ENCODE data around the gene PRPF19. TPM values are rescaled to one million over a fixed set of nuclear protein-coding genes. Genes with fewer than 3 reads are reported as not detected.

PRPF19 gene
- total and polyA plus RNA-seq, 2 of the 4 experiments (the other 2 are of a cell fraction), result 29.8 to 50.4 TPM

GRCh38 chr11:60950024-60950423 lies 43.6 kb upstream of the PRPF19 start:
- intact Hi-C loops (cut with micrococcal nuclease), result no loop called here

More at GRCh38 chr11:60950024-60950423, 43.6 kb upstream of the PRPF19 start:
- Histone ChIP-seq H3K9me3 (ENCODE audit: control insufficient read depth, insufficient read depth, low read length) (no peaks in the 10 kb centered on the region), H2BK15ac (ENCODE audit: low read depth, low read length) (no peak overlapping the region), H4K20me1 (ENCODE audit: insufficient read depth, low read length) (no peaks in the 10 kb centered on the region), H2AK5ac (ENCODE audit: low read depth, low read length) (no peak overlapping the region), H4K5ac (ENCODE audit: low read depth, low read length) (no peak overlapping the region), H3K4me3 (ENCODE audit: insufficient read depth, low read depth, low read length) (no peak overlapping the region), H2AFZ (replicated peaks; ENCODE audit: low read length, poor library complexity) (peak overlapping the region; percentile 13), H3K27me3 (ENCODE audit: control insufficient read depth, insufficient read depth, low read length) (no peaks in the 10 kb centered on the region), H2BK5ac (ENCODE audit: low read depth, low read length, poor library complexity, severe bottlenecking) (no peak overlapping the region), H3K4me2 (ENCODE audit: low read depth, low read length) (peak overlapping the region; percentile 45; the same call in 1 of the 2 replicates), H3K23ac (ENCODE audit: low read depth, low read length) (no peak overlapping the region), H3K18ac (ENCODE audit: low read depth, low read length) (no peak overlapping the region), H3K9ac (ENCODE audit: low read depth, low read length) (no peak overlapping the region), H3K4me1 (ENCODE audit: control insufficient read depth, insufficient read depth, low read length) (peaks cover 12% of the 10 kb centered on the region), H3K14ac (replicated peaks; ENCODE audit: low read depth, low read length) (no peak overlapping the region), H3K4ac (ENCODE audit: low read depth, low read length) (no peak overlapping the region), H3K27ac (ENCODE audit: insufficient read depth, low read length) (no peak overlapping the region), H2BK120ac (ENCODE audit: low read depth, low read length) (no peak overlapping the region), H4K8ac (ENCODE audit: low read depth in 2 of 2, low read length in 2 of 2) (no peak overlapping the region), H2BK20ac (ENCODE audit: low read depth, low read length) (no peak overlapping the region), H2AK9ac (replicated peaks; ENCODE audit: low read depth, low read length, poor library complexity) (no peak overlapping the region), H3K56ac (ENCODE audit: extremely low read depth, insufficient read depth, low read length) (no peak overlapping the region), H3K36me3 (ENCODE audit: control insufficient read depth, insufficient read depth, low read length) (peaks cover 5% of the 10 kb centered on the region), H4K91ac (ENCODE audit: insufficient read depth, low read depth, low read length) (no peak overlapping the region), H3K79me1 (ENCODE audit: low read depth in 1 of 2, low read length in 2 of 2) (no peaks in the 10 kb centered on the region; a peak in 1 of 4 replicates), H3K9me1 (ENCODE audit: insufficient read depth, low read length) (no peaks in the 10 kb centered on the region)
- in situ Hi-C loops (cut with MboI; ENCODE audit: low sequenced_read_pairs) (no loop called here), dilution Hi-C loops (cut with HindIII; ENCODE audit: low sequenced_read_pairs, unreplicated experiment) (no loop called here)
- no peak for ATAC-seq (ENCODE audit: low read depth)
- ChIA-PET CTCF (interaction anchor here (1.5 kb wide), 1 partner anchor 34 kb away, joined by 3 read pairs; no protein-coding TSS in a partner anchor), POLR2A (ENCODE audit: unreplicated experiment) (no interaction called here)
- WGBS, 2 experiments (ENCODE audit: extremely low coverage in 2 of 2, insufficient read length in 1 of 2), result 80% methylated on average over 1 of the region's 6 CpGs; no CpG with 5 or more reads in 1 of the 2 experiments
- TF ChIP-seq, protein P1, sequence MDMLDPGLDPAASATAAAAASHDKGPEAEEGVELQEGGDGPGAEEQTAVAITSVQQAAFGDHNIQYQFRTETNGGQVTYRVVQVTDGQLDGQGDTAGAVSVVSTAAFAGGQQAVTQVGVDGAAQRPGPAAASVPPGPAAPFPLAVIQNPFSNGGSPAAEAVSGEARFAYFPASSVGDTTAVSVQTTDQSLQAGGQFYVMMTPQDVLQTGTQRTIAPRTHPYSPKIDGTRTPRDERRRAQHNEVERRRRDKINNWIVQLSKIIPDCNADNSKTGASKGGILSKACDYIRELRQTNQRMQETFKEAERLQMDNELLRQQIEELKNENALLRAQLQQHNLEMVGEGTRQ (IDR thresholded peaks at IDR 0.05; ENCODE audit: low read depth, low read length), result no peak
- TF ChIP-seq, protein P2, sequence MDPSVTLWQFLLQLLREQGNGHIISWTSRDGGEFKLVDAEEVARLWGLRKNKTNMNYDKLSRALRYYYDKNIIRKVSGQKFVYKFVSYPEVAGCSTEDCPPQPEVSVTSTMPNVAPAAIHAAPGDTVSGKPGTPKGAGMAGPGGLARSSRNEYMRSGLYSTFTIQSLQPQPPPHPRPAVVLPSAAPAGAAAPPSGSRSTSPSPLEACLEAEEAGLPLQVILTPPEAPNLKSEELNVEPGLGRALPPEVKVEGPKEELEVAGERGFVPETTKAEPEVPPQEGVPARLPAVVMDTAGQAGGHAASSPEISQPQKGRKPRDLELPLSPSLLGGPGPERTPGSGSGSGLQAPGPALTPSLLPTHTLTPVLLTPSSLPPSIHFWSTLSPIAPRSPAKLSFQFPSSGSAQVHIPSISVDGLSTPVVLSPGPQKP (IDR thresholded peaks at IDR 0.05; ENCODE audit: borderline replicate concordance, low read depth, low read length), result no peak
- no peak for DNase-seq
- no TSS peak for BruUV-seq (replicated peaks)
